Measurements from ENCODE around the gene FBXW10.
A peak's percentile ranks its signal among the peaks of the same experiment; 100 is the strongest.
"Not testable (repeated sequence)": the region's sequence is repeated elsewhere in the genome, so short reads cannot be mapped to it uniquely, and the experiment has no call there.

FBXW10 gene

GRCh38 chr17:18743699-18744421 lies at the start of gene FBXW10:
TSS of gene FBXW10 (plus strand) at chr17:18744054. CDS start at chr17:18744245, 191 bp downstream.
- not testable (repeated sequence) for DNase-seq

- not testable (repeated sequence) for DNase-seq
Observed at GRCh38 chr17:18695143-18695542, 48.7 kb upstream of the FBXW10 start.

GRCh38 chr17:18698473-18699103 lies 45.3 kb upstream of the FBXW10 start:
- DNase-seq: not testable (repeated sequence)

DNA sequence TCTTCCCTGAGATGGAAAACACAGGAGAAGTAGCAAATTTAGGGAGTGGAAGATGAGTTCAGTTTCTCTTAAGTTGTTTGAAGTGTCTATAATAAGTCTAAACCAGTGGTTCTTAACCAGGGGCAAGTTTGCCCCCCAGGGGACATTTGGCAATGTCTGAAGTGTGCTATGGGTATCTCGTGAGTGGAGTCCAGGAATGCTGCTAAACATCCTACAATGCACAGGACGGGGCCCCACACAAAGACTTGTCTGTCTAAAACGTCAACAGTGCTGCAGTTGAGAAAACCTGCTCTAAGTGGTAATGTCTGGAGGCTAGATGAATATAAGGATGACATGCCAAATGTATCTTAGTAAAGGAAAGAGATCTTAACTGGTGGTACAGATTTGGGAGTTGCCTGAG lies 37.9 kb upstream of the FBXW10 start:
- not testable (repeated sequence) for DNase-seq

GRCh38 chr17:18708215-18708614 lies 35.6 kb upstream of the FBXW10 start:
- not testable (repeated sequence) for DNase-seq

DNA sequence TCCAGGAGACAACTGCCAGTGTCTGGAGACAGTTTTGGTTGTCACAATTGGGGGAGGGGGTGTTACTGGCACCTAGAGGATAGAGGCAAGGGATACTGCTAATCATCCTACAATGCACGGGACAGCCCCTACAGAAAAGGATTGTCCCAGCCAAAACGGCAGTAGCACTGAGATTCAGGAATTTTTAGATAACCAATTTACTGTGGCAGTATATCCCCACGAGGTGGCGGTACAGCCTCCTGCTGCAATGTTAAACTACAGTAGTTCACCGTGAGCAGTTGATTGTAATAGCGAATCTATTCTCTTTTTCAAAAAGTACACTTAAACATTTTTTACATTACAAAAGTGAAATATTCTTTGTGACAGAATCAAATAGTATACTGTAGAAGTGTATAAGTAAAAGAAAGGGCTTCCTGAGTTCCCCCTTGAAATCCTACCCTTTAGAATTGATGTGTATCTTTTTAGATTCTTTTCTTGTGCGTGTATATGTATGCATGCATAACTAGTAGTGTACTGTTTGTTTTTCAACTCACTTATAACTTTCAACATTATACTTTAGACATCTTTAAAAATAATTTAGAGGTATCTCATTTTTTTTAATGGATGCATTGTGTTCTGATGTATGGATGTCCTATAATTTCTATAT lies 31.4 kb upstream of the FBXW10 start:
- DNase-seq: peak; percentile 56 to 66

- not testable (repeated sequence) for DNase-seq
Observed at GRCh38 chr17:18718643-18719427, 25.0 kb upstream of the FBXW10 start.

DNA sequence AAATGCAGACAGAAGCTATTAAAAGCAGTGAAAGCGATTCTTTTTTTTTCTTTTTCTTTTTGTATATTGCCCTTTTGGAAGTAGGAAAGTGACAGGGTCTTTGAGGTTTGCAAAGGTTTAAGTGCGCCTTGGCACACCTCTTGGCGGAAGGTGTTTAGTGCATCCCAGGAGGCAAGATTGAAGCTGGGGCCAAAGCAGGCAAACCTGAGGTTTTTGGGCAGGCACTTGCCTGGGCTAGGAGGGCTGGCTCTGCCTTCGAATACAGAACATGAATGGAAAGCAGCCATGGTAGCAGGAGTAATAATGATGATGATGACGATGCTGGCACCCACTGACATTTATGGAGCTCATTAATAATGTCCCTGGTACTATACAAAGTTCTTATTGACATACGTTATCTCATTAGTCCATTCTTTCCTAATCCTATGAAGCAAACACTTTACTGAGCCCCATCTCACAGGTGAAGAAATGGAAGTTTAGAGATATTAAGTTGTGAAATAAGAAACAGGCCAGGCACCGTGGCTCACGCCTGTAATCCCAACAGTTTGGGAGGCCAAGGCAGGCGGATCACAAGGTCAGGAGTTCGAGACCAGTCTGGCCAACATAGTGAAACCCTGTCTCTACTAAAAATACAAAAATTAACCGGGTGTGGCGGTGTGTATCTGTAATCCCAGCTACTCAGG lies 24.3 kb upstream of the FBXW10 start:
- not testable (repeated sequence) for DNase-seq

DNA sequence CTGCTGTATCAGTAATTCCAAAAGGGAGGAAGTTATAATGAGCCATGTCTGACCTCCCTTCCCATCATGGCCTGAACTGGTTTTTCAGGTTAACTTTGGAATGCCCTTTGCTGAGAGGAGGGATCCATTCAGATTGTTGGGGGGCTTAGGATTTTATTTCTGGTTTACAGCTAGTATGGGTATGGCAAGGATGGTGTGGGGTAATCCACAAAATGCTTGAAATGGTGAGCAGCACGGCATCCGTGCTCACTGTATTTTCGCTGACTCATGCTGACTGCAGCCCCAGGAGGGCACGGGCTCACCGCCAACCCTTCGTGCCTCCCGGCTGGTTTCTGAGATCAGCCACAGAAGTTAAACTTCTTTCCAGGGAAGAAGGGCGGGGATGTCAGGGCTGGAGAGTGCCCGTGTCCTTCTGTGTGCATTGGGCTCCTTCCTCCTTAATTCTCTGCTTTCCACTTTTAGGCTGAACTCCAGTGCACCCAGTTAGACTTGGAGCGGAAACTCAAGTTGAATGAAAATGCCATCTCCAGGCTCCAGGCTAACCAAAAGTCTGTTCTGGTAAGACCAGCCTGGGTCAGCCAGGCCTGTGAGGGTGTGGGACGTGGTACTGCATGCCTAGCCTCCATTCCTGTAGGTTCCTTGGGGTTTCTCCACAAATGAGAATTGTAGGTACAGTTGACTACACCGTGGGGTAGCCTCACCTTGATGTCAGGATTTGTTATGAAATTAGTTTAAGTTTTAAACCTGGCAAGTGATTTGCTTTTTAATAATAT lies 21.9 kb upstream of the FBXW10 start:
- DNase-seq: not testable (repeated sequence)

DNA sequence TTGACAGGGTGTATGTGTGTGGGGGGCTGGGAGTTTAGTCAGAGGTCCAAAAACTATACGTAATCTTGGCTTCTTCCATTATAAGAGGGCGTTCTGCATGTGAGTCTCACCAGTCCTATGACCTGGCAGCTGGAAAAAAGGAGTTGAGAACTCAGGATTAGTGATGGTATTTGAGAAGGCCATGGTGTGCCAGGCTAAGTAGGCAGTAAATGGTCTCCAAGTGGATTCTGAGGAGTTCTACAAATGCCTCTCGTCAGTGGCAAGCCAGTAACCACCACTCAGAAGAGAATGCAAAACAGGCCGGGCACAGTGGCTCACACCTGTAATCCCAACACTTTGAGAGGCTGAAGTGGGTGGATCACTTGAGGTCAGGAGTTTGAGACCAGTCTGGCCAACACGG lies 21.2 kb upstream of the FBXW10 start:
- not testable (repeated sequence) for DNase-seq

DNA sequence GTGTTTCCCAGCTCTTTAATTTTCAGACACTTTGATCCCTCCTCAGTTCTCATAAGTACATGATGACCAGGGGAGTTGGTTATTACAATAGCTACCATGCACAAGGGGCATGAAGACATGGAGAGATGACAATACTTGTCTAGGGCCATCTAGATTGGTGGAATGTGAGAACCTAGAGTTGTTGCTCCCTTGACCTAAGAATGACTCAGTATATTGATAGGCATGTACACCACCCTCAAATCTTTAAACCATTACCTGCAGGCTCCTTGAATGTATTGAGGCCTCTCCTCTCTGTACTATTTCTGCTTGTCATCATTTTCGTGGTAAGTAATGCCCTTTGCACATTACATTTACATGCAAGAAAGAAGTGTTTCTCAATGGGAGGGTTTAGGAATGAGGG lies 20.3 kb upstream of the FBXW10 start:
- DNase-seq: not testable (repeated sequence)

GRCh38 chr17:18732438-18732837 lies 11.4 kb upstream of the FBXW10 start:
- DNase-seq: not testable (repeated sequence)

DNA sequence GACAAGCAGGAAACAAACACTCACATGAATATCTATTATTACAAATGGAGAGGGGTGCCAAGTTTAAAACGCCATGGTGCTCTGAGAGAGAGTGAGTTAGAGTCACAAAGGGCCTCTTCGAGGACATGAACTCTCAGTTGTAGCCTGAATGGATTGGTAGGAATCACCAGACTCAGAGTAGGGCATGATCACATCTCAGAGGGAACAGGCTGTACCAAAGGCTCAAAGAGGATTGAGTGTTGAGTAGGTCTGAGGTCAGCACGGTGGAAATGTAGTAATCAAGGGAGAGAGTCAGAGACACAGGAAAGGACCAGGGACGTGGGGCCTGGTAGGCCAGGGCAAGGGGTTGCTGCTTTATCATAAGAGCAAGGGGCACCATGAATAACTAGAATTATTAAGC lies 10.5 kb upstream of the FBXW10 start:
- not testable (repeated sequence) for DNase-seq

- not testable (repeated sequence) for DNase-seq
Observed at GRCh38 chr17:18739616-18740391, 4.0 kb upstream of the FBXW10 start.

DNA sequence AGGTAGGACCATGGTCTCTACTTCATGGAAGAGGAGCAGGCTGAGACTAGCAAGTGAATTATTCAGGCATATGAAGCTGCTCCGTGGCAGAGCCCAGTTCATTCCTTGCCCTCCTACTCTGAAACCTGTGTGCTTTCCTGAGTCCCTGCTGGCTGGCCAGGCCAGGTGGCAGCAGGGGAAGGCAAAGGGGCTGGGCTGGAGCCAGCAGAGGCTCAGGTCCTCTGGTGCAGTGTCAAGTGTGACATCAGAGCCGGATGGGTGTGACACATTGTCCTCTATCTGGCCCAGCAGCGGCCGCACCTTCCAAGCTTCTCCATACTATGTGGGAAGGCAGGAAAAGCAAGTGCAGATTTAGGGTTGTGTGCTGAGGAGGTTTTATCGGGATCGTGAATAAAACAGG lies 2.6 kb upstream of the FBXW10 start:
- not testable (repeated sequence) for DNase-seq

- DNase-seq: not testable (repeated sequence)
Observed at GRCh38 chr17:18744726-18745125, 872 bp downstream of the FBXW10 start.

GRCh38 chr17:18746551-18746950 lies 2.7 kb downstream of the FBXW10 start:
- not testable (repeated sequence) for DNase-seq

DNA sequence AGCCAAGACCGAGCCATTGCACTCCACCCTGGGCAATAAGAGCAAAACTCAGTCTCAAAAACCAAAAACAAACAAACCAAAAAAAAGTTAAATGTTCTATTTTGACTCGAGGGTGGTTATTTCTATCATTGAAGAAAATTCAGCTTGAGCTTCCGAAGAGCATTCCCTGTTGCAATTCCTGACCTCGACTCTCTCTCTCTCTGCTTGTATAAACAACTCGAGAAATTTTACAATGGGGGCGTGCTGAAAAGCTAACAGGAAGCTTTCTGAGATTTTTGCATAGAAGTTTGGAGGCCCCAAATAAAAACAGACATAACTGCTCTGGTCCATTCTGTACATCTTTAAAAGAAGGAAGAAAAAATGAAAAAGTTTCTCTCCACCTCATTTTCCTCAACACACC lies 3.6 kb downstream of the FBXW10 start:
- DNase-seq: not testable (repeated sequence)

DNA sequence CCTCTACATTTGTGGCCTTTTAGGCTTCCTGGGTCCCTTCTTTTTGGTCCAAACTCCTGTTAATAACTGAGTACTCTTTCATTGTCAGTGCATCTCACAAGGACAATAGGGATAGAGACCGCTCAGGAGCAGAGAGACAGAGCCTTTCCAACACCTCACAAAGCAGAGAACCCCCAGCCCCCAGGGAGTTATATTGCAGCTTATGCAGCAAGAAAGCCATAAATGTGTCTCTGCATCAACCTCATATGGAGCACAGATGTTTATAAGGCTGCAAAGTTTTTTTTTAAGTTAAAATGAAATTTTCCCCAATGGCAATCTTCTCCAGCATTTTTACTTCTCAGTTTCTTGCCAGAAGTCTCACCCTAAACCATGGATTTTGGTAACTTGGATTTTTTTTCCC lies 6.4 kb downstream of the FBXW10 start:
- DNase-seq: not testable (repeated sequence)

- DNase-seq: not testable (repeated sequence)
Observed at GRCh38 chr17:18753829-18754409, 10.1 kb downstream of the FBXW10 start.
